HAP-1 (cell line): ENCODE data around the gene CAMK2G.

Experiments used
- DNase-seq, 2 experiments: peaks; one replicate each; pipeline ENCODE4 v3.0.0-alpha.2; 2016 to 2020; ENCODE audit warnings: low spot score in 2 of 2
- H3K27me3 ChIP-seq: fragments of 250-450 bp; sonication (Bioruptor Pico); 2 replicates; pipeline ENCODE4 v1.5.1; 2020; ENCODE audit warnings: low read depth, mild to moderate bottlenecking, moderate library complexity
- H3K36me3 ChIP-seq: fragments of 250-450 bp; sonication (Bioruptor Pico); replicated peaks from 2 replicates; pipeline ENCODE4 v1.5.1; 2020; ENCODE audit warnings: mild to moderate bottlenecking
- H3K4me1 ChIP-seq: fragments of 250-450 bp; sonication (Bioruptor Pico); 2 replicates; pipeline ENCODE4 v1.5.1; 2020; ENCODE audit warnings: mild to moderate bottlenecking
- H3K4me3 ChIP-seq: fragments of 250-450 bp; sonication (Bioruptor Pico); 2 replicates; pipeline ENCODE4 v1.5.1; 2020; ENCODE audit warnings: mild to moderate bottlenecking, moderate library complexity
- H3K9me3 ChIP-seq: fragments of 250-450 bp; sonication (Bioruptor Pico); 2 replicates; pipeline ENCODE4 v1.5.1; 2020; ENCODE audit warnings: mild to moderate bottlenecking, moderate library complexity
- in situ Hi-C: fragments of 300-500 bp; cut with MboI; formaldehyde crosslinking; loops from 3 replicates; pipeline ENCODE4 v1.14.3; 2020; ENCODE audit warnings: low sequenced_read_pairs, inconsistent platforms, mixed read lengths

Gene CAMK2G

GRCh38 chr10:73868655-73869195 lies 5.6 kb downstream of the CAMK2G start:
- no peak overlapping the region for H3K4me3 ChIP-seq
- no peaks in the 10 kb centered on the region for H3K27me3 ChIP-seq
- no peaks in the 10 kb centered on the region for H3K4me1 ChIP-seq
- H3K9me3 ChIP-seq = no peaks in the 10 kb centered on the region
- peaks cover 1% of the 10 kb centered on the region; the same call in 1 of the 2 replicates for H3K36me3 ChIP-seq
- in situ Hi-C loops = no loop called here
- DNase-seq = no peak

GRCh38 chr10:73867871-73868631 lies 6.3 kb downstream of the CAMK2G start:
- no peaks in the 10 kb centered on the region for H3K9me3 ChIP-seq
- H3K4me1 ChIP-seq = no peaks in the 10 kb centered on the region
- in situ Hi-C loops = no loop called here
- no peaks in the 10 kb centered on the region for H3K27me3 ChIP-seq
- no peak for DNase-seq
- no peak overlapping the region for H3K4me3 ChIP-seq
- H3K36me3 ChIP-seq = peaks cover 4% of the 10 kb centered on the region; the same call in 1 of the 2 replicates

GRCh38 chr10:73867126-73867807 lies 7.1 kb downstream of the CAMK2G start:
- H3K36me3 ChIP-seq = peaks cover 4% of the 10 kb centered on the region; the same call in 1 of the 2 replicates
- H3K9me3 ChIP-seq = no peaks in the 10 kb centered on the region
- no peaks in the 10 kb centered on the region for H3K27me3 ChIP-seq
- no peak for DNase-seq
- in situ Hi-C loops = no loop called here
- H3K4me1 ChIP-seq = no peaks in the 10 kb centered on the region
- H3K4me3 ChIP-seq = no peak overlapping the region

- no peak overlapping the region for H3K4me3 ChIP-seq
- no peaks in the 10 kb centered on the region for H3K27me3 ChIP-seq
- no peaks in the 10 kb centered on the region for H3K9me3 ChIP-seq
- peaks cover 4% of the 10 kb centered on the region; the same call in 1 of the 2 replicates for H3K36me3 ChIP-seq
- in situ Hi-C loops = no loop called here
- no peaks in the 10 kb centered on the region for H3K4me1 ChIP-seq
- DNase-seq = no peak
These were observed 7.7 kb downstream of the CAMK2G start for GRCh38 chr10:73866621-73867020.

GRCh38 chr10:73865459-73866442 lies 8.6 kb downstream of the CAMK2G start:
- Histone ChIP-seq H3K4me1 (no peaks in the 10 kb centered on the region), H3K9me3 (no peaks in the 10 kb centered on the region), H3K27me3 (no peaks in the 10 kb centered on the region), H3K36me3 (peaks cover 5% of the 10 kb centered on the region), H3K4me3 (no peak overlapping the region)
- DNase-seq = no peak
- in situ Hi-C loops = no loop called here

GRCh38 chr10:73865107-73865458 lies 9.3 kb downstream of the CAMK2G start:
- H3K36me3 ChIP-seq = peaks cover 12% of the 10 kb centered on the region
- DNase-seq = no peak
- no peaks in the 10 kb centered on the region for H3K9me3 ChIP-seq
- in situ Hi-C loops = no loop called here
- H3K4me1 ChIP-seq = no peaks in the 10 kb centered on the region
- no peaks in the 10 kb centered on the region for H3K27me3 ChIP-seq
- H3K4me3 ChIP-seq = no peak overlapping the region

GRCh38 chr10:73864229-73864628 lies 10.1 kb downstream of the CAMK2G start:
- peaks cover 20% of the 10 kb centered on the region for H3K36me3 ChIP-seq
- no peak overlapping the region for H3K4me3 ChIP-seq
- H3K27me3 ChIP-seq = no peaks in the 10 kb centered on the region
- in situ Hi-C loops = no loop called here
- no peaks in the 10 kb centered on the region for H3K9me3 ChIP-seq
- DNase-seq = no peak
- no peaks in the 10 kb centered on the region for H3K4me1 ChIP-seq

GRCh38 chr10:73863039-73863817 lies 11.1 kb downstream of the CAMK2G start:
- H3K4me3 ChIP-seq = no peak overlapping the region
- no peak for DNase-seq

GRCh38 chr10:73862011-73862410 lies 12.3 kb downstream of the CAMK2G start:
- peaks cover 25% of the 10 kb centered on the region for H3K36me3 ChIP-seq
- in situ Hi-C loops = no loop called here
- no peaks in the 10 kb centered on the region for H3K9me3 ChIP-seq
- no peak overlapping the region for H3K4me3 ChIP-seq
- H3K27me3 ChIP-seq = no peaks in the 10 kb centered on the region
- no peaks in the 10 kb centered on the region for H3K4me1 ChIP-seq
- DNase-seq = no peak

More at GRCh38 chr10:73863039-73863817, 11.1 kb downstream of the CAMK2G start:
- in situ Hi-C loops = no loop called here
- Histone ChIP-seq H3K27me3 (no peaks in the 10 kb centered on the region), H3K36me3 (peaks cover 25% of the 10 kb centered on the region), H3K9me3 (no peaks in the 10 kb centered on the region), H3K4me1 (no peaks in the 10 kb centered on the region)

GRCh38 chr10:73859784-73860491 lies 14.4 kb downstream of the CAMK2G start:
- DNase-seq = no peak
- no peaks in the 10 kb centered on the region for H3K4me1 ChIP-seq
- in situ Hi-C loops = no loop called here
- no peak overlapping the region for H3K4me3 ChIP-seq
- no peaks in the 10 kb centered on the region for H3K27me3 ChIP-seq
- peaks cover 30% of the 10 kb centered on the region for H3K36me3 ChIP-seq
- no peaks in the 10 kb centered on the region for H3K9me3 ChIP-seq

- H3K4me3 ChIP-seq = no peak overlapping the region
- no peaks in the 10 kb centered on the region for H3K27me3 ChIP-seq
- H3K36me3 ChIP-seq = peaks cover 30% of the 10 kb centered on the region
- in situ Hi-C loops = no loop called here
- H3K4me1 ChIP-seq = no peaks in the 10 kb centered on the region
- DNase-seq = no peak
- no peaks in the 10 kb centered on the region for H3K9me3 ChIP-seq
These were observed 14.9 kb downstream of the CAMK2G start for GRCh38 chr10:73859428-73859783.

GRCh38 chr10:73858750-73859427 lies 15.5 kb downstream of the CAMK2G start:
- in situ Hi-C loops = no loop called here
- H3K9me3 ChIP-seq = no peaks in the 10 kb centered on the region
- H3K36me3 ChIP-seq = peaks cover 30% of the 10 kb centered on the region
- no peak overlapping the region for H3K4me3 ChIP-seq
- no peak for DNase-seq
- no peaks in the 10 kb centered on the region for H3K4me1 ChIP-seq
- no peaks in the 10 kb centered on the region for H3K27me3 ChIP-seq
